Peyer's patch (tissue), 4 donors: ENCODE results near the gene UBAC2.

Experiments used
- POLR2A ChIP-seq, 2 donors: fragments of 450-650 bp; IDR thresholded peaks; one replicate each; pipeline ENCODE4 v1.5.1; 2017; ENCODE audit warnings: antibody characterized with exemption in 2 of 2, mild to moderate bottlenecking in 2 of 2, moderate library complexity in 2 of 2
- TF ChIP-seq, protein P1 (sequence below), 6 experiments: fragments of 450-650 bp in 4 of 6; fragments of 200-600 bp in 2 of 6; sonication (generic) in 1 of 6; IDR thresholded peaks; one replicate each; pipeline ENCODE4 v1.5.1; 2017 to 2019; ENCODE audit warnings: antibody characterized with exemption in 6 of 6, mild to moderate bottlenecking in 3 of 6, moderate library complexity in 1 of 6

DNA sequence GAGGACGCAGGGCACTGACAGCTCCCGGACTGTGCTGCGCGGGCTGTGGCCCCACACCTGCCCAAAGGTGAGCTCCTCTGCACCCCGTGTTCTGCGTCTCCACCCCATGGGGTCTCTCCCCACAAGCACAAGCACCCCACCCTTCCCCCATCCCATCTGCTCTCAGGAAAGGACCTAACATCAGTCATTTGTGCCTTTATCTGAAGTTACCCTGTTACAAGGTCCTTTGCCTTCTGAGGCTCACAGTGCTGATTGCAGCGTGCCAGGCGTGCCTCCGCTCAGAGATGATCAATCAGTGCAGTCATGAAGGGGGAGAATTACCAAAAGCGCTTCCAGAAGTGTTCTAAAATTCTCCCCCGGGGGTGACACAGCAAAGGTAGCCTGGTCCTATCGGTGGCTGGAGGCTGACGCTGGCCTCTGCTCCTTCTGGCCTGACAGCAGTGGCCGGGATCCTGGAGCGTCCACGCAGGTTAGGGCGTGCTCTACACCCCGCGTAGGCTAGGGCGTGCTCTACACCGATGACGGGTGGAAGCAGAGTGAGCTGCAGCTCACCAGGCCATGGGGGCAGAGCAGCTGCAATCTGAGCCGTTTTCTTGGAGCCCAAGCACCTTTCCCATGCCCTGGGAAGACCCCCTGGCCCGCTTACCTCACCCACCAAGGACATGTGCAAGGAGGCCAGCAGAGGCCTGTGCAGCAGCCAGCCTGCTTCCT is 215.9 kb downstream of the UBAC2 start:
- TF ChIP-seq, protein P1, sequence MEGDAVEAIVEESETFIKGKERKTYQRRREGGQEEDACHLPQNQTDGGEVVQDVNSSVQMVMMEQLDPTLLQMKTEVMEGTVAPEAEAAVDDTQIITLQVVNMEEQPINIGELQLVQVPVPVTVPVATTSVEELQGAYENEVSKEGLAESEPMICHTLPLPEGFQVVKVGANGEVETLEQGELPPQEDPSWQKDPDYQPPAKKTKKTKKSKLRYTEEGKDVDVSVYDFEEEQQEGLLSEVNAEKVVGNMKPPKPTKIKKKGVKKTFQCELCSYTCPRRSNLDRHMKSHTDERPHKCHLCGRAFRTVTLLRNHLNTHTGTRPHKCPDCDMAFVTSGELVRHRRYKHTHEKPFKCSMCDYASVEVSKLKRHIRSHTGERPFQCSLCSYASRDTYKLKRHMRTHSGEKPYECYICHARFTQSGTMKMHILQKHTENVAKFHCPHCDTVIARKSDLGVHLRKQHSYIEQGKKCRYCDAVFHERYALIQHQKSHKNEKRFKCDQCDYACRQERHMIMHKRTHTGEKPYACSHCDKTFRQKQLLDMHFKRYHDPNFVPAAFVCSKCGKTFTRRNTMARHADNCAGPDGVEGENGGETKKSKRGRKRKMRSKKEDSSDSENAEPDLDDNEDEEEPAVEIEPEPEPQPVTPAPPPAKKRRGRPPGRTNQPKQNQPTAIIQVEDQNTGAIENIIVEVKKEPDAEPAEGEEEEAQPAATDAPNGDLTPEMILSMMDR (IDR thresholded peaks at IDR 0.05), result no peak
- no peak for TF ChIP-seq POLR2A (IDR thresholded peaks at IDR 0.05)
